OCI-LY7 (cell line): Measurements from ENCODE around the gene EIF4G1. TPM values are rescaled to one million over a fixed set of nuclear protein-coding genes. Genes with fewer than 3 reads are reported as not detected.

Source experiments
- BruUV-seq: library from RNA; stranded (reverse); fragments of 400-500 nt; replicated peaks from 2 replicates; lab custom pipeline; 2021; lab: Mats Ljungman, UMichigan
- CTCF ChIA-PET: fragments of 300-600 bp; sonication (Branson Sonifier 250); formaldehyde crosslinking; loops from one replicate; lab custom pipeline; 2022; ENCODE audit warnings: antibody characterized with exemption; ENCODE audit not compliant: unreplicated experiment; lab: Charles Lee
- POLR2A ChIA-PET: fragments of 300-600 bp; sonication (Branson Sonifier 250); formaldehyde crosslinking; loops from one replicate; lab custom pipeline; 2022; ENCODE audit warnings: antibody characterized with exemption; lab: Charles Lee
- DNase-seq: peaks from one replicate; pipeline ENCODE4 v3.0.0-alpha.2; 2015; ENCODE audit warnings: low spot score
- H2AFZ ChIP-seq: fragments of 200-600 bp; sonication (generic), shearing (Covaris generic); 2 replicates; pipeline ENCODE4 v1.6.1; 2014; ENCODE audit warnings: mild to moderate bottlenecking, antibody characterized with exemption, low read length, moderate library complexity
- H3K27ac ChIP-seq: fragments of 200-600 bp; sonication (generic); 2 replicates; pipeline ENCODE4 v1.5.1; 2014; ENCODE audit warnings: mixed run types, low read depth, mild to moderate bottlenecking, moderate library complexity, low read length, inconsistent platforms; ENCODE audit not compliant: poor library complexity, severe bottlenecking
- H3K36me3 ChIP-seq: fragments of 200-600 bp; sonication (generic); 2 replicates; pipeline ENCODE4 v1.6.1; 2014; ENCODE audit warnings: mild to moderate bottlenecking, antibody characterized with exemption, low read length, moderate library complexity, mixed read lengths; ENCODE audit not compliant: insufficient read depth
- H3K4me1 ChIP-seq: fragments of 200-600 bp; sonication (generic); 2 replicates; pipeline ENCODE4 v1.5.1; 2014; ENCODE audit warnings: mild to moderate bottlenecking, low read length; ENCODE audit not compliant: insufficient read depth, poor library complexity, severe bottlenecking
- H3K4me2 ChIP-seq: fragments of 200-600 bp; sonication (generic); 2 replicates; pipeline ENCODE4 v1.6.1; 2014; ENCODE audit warnings: mild to moderate bottlenecking, low read length
- H3K4me3 ChIP-seq: fragments of 200-600 bp; sonication (generic); 2 replicates; pipeline ENCODE4 v1.5.1; 2014; ENCODE audit warnings: mild to moderate bottlenecking, low read depth, low read length; ENCODE audit not compliant: poor library complexity, severe bottlenecking
- H3K79me2 ChIP-seq: fragments of 200-600 bp; sonication (generic); 2 replicates; pipeline ENCODE4 v1.6.1; 2016; ENCODE audit warnings: low read depth, mild to moderate bottlenecking, low read length, moderate library complexity, mixed read lengths; ENCODE audit not compliant: insufficient read depth
- H3K9me2 ChIP-seq: fragments of 200-600 bp; sonication (generic); 2 replicates; pipeline ENCODE4 v1.6.1; 2016; ENCODE audit warnings: mild to moderate bottlenecking, low read length, mixed read lengths; ENCODE audit not compliant: insufficient read depth
- H3K9me3 ChIP-seq: fragments of 200-600 bp; sonication (generic); 2 replicates; pipeline ENCODE4 v1.6.1; 2014; ENCODE audit warnings: mild to moderate bottlenecking, mixed run types, low read length, mixed read lengths
- H4K20me1 ChIP-seq: fragments of 200-600 bp; sonication (generic); 2 replicates; pipeline ENCODE4 v1.6.1; 2014; ENCODE audit warnings: mild to moderate bottlenecking, antibody characterized with exemption, low read length, moderate library complexity, mixed read lengths; ENCODE audit not compliant: insufficient read depth
- EZH2phosphoT487 ChIP-seq: fragments of 200-600 bp; sonication (generic); IDR thresholded peaks from 2 replicates; pipeline ENCODE4 v1.6.1; 2018; ENCODE audit warnings: low read depth, borderline replicate concordance, mild to moderate bottlenecking, mixed run types, antibody characterized with exemption, low read length, moderate library complexity, mixed read lengths
- intact Hi-C: fragments of 100-400 bp; cut with micrococcal nuclease; formaldehyde crosslinking; loops from one replicate; pipeline ENCODE4 v1.10.0; 2022; ENCODE audit not compliant: unreplicated experiment
- total RNA-seq, 2 experiments: library from RNA; depleted of rRNA in 1 of 2; stranded (reverse); fragments of >200 nt in 1 of 2; shearing (Covaris generic) in 1 of 2; gene quantifications; 2 replicates each; pipeline ENCODE4 v1.2.3, GENCODE V29; 2014 to 2022
- TF ChIP-seq, protein P1 (sequence below): fragments of 200-600 bp; sonication (generic); conservative IDR thresholded peaks from 2 replicates; pipeline ENCODE4 v1.5.1; 2014; ENCODE audit warnings: mild to moderate bottlenecking, antibody characterized with exemption, low read length, moderate library complexity, mixed read lengths

EIF4G1 gene
- total RNA-seq, 2 experiments from 2014 or later, result 245 to 412 TPM

DNA sequence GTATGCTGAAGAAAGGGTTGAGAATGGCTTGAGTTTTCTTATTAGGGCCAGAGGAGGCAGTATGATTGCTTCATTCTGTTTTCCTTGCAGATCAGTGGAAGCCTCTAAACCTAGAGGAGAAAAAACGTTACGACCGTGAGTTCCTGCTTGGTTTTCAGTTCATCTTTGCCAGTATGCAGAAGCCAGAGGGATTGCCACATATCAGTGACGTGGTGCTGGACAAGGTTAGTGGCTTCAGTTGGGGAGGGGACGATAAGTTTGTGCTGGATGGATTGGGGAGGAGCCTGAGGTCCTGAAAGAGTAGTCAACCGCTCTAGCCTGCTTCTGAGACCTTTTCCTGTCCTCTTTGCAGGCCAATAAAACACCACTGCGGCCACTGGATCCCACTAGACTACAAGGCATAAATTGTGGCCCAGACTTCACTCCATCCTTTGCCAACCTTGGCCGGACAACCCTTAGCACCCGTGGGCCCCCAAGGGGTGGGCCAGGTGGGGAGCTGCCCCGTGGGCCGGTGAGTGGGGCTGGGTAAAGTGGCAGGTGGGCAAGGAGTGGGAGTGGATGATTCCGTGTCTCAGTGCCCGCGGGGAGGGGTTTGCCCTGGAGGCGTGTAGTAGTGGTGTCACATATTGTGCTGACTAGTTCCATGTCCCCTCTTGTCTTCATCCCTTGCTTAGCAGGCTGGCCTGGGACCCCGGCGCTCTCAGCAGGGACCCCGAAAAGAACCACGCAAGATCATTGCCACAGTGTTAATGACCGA is 8.5 kb downstream of the EIF4G1 start:
- Histone ChIP-seq H3K79me2 (peaks cover 18% of the 10 kb centered on the region), H3K4me2 (no peak overlapping the region), H4K20me1 (peaks cover 13% of the 10 kb centered on the region), H3K27ac (no peak overlapping the region), H3K4me1 (no peaks in the 10 kb centered on the region), H3K4me3 (no peak overlapping the region), H3K36me3 (peaks cover 100% of the 10 kb centered on the region), H3K9me2 (no peaks in the 10 kb centered on the region), H3K9me3 (no peaks in the 10 kb centered on the region), H2AFZ (no peak overlapping the region)
- intact Hi-C loops, result no loop called here
- CTCF ChIA-PET, result no interaction called here
- no TSS peak for BruUV-seq
- POLR2A ChIA-PET, result no interaction called here
- TF ChIP-seq, protein P1, sequence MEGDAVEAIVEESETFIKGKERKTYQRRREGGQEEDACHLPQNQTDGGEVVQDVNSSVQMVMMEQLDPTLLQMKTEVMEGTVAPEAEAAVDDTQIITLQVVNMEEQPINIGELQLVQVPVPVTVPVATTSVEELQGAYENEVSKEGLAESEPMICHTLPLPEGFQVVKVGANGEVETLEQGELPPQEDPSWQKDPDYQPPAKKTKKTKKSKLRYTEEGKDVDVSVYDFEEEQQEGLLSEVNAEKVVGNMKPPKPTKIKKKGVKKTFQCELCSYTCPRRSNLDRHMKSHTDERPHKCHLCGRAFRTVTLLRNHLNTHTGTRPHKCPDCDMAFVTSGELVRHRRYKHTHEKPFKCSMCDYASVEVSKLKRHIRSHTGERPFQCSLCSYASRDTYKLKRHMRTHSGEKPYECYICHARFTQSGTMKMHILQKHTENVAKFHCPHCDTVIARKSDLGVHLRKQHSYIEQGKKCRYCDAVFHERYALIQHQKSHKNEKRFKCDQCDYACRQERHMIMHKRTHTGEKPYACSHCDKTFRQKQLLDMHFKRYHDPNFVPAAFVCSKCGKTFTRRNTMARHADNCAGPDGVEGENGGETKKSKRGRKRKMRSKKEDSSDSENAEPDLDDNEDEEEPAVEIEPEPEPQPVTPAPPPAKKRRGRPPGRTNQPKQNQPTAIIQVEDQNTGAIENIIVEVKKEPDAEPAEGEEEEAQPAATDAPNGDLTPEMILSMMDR, result no peak
- no peak for TF ChIP-seq EZH2phosphoT487
- DNase-seq, result no peak

DNA sequence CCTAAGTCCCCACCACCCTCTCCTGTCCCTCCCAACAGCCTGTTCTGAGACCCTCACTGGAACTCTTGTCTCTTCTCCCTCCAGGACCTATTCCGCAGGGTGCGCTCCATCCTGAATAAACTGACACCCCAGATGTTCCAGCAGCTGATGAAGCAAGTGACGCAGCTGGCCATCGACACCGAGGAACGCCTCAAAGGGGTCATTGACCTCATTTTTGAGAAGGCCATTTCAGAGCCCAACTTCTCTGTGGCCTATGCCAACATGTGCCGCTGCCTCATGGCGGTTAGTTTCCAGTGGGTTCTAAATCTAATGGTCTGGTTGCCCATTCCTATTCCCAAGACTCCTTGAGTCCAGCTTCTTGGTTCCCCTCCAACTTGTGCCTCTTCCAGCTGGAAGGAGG is 9.3 kb downstream of the EIF4G1 start:
- no peak for DNase-seq
- no peaks in the 10 kb centered on the region for H3K4me1 ChIP-seq
- no peak overlapping the region for H3K4me3 ChIP-seq
- peaks cover 9% of the 10 kb centered on the region; the same call in 1 of the 2 replicates for H4K20me1 ChIP-seq
- H3K36me3 ChIP-seq, result peaks cover 100% of the 10 kb centered on the region
- H2AFZ ChIP-seq, result no peak overlapping the region
- ChIA-PET POLR2A (no interaction called here), CTCF (no interaction called here)
- H3K27ac ChIP-seq, result no peak overlapping the region
- no peaks in the 10 kb centered on the region for H3K9me2 ChIP-seq
- H3K9me3 ChIP-seq, result no peaks in the 10 kb centered on the region
- intact Hi-C loops, result no loop called here
- no TSS peak for BruUV-seq
- H3K4me2 ChIP-seq, result no peak overlapping the region
- no peak for TF ChIP-seq EZH2phosphoT487
- TF ChIP-seq, protein P1, result no peak
- H3K79me2 ChIP-seq, result peaks cover 10% of the 10 kb centered on the region

DNA sequence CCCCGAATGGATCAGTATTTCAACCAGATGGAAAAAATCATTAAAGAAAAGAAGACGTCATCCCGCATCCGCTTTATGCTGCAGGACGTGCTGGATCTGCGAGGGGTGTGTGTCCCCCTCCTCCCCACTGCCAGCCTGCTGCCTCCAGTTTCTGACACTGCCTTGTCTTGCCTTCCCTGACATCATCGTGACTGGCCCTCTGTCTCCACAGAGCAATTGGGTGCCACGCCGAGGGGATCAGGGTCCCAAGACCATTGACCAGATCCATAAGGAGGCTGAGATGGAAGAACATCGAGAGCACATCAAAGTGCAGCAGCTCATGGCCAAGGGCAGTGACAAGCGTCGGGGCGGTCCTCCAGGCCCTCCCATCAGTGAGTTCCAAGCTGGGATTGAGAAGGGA is 10.9 kb downstream of the EIF4G1 start:
- Histone ChIP-seq H3K36me3 (peaks cover 100% of the 10 kb centered on the region), H3K9me2 (no peaks in the 10 kb centered on the region), H4K20me1 (peaks cover 9% of the 10 kb centered on the region; the same call in 1 of the 2 replicates), H2AFZ (no peak overlapping the region), H3K4me3 (no peak overlapping the region), H3K9me3 (no peaks in the 10 kb centered on the region), H3K4me1 (no peaks in the 10 kb centered on the region), H3K27ac (no peak overlapping the region), H3K4me2 (no peak overlapping the region), H3K79me2 (no peaks in the 10 kb centered on the region)
- TF ChIP-seq, protein P1, result no peak
- no peak for TF ChIP-seq EZH2phosphoT487
- no TSS peak for BruUV-seq
- intact Hi-C loops, result no loop called here
- POLR2A ChIA-PET, result no interaction called here
- DNase-seq, result no peak
- CTCF ChIA-PET, result interaction anchor here (0.7 kb wide), 1 partner anchor 10 kb away, joined by 3 read pairs; no protein-coding TSS in a partner anchor
